ENCODE measurements around the gene ATP2A3. TPM values are rescaled to one million over a fixed set of nuclear protein-coding genes. Genes with fewer than 3 reads are reported as not detected.

Gene ATP2A3
- polyA plus RNA-seq, 4 donors: 5.8 to 83.0 (median 24.4) TPM

DNA sequence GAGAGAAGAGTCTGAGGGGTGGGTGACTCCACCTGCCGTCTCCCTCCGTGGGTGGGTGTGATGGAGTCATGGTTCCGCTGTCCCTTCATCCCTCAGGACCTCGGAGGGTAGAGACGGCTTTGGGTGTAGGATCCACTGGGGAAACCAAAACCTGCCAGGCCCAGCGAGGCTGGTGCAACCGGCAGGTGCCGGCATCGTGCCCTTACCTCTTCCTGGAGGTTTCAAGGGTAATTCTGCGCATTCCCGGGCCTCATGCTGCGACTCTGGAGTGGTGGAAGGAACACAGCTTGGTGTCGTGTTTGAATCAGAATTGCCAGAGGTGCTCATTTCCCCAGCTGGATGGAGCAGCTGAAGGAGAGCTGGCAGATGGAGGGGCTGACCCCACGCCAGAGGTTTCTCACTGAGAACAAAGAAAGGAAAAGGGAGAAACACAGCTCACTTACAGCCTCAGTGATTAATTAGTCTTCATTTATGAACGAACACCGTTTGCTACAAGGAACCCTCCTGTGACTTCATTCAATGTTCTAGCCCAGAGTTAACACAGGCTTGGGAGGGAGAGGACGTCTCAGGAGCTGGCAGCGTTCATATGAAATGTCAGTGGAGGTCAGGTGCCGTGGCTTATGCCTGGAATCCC is 16.3 kb upstream of the ATP2A3 start:
- H3K27ac ChIP-seq (ENCODE audit: low read depth in 1 of 3, low read length in 2 of 3): no peak overlapping the region
- FAIRE-seq (no peak), DNase-seq (no peak)
- H3K4me1 ChIP-seq (ENCODE audit: control insufficient read depth in 3 of 3, insufficient read depth in 2 of 3, low read depth in 1 of 3, low read length in 2 of 3): peaks cover 0 to 3% (median 0%) of the 10 kb centered on the region in 3 donors
- no peaks in the 10 kb centered on the region for H3K36me3 ChIP-seq (ENCODE audit: control insufficient read depth in 3 of 3, insufficient read depth in 2 of 3, low read depth in 1 of 3, low read length in 3 of 3)
- no peaks in the 10 kb centered on the region for H3K27me3 ChIP-seq (ENCODE audit: control insufficient read depth in 3 of 3, insufficient read depth in 3 of 3, low read length in 3 of 3)
- no peak overlapping the region for H3K4me3 ChIP-seq (ENCODE audit: low read depth in 1 of 3, low read length in 3 of 3)
- H3K9me3 ChIP-seq (ENCODE audit: control insufficient read depth in 2 of 2, insufficient read depth in 1 of 2, low read depth in 1 of 2, low read length in 1 of 2): no peaks in the 10 kb centered on the region
- WGBS, 3 donors: 78 to 89% (median 88%) methylated on average over 19 of the region's 19 CpGs

DNA sequence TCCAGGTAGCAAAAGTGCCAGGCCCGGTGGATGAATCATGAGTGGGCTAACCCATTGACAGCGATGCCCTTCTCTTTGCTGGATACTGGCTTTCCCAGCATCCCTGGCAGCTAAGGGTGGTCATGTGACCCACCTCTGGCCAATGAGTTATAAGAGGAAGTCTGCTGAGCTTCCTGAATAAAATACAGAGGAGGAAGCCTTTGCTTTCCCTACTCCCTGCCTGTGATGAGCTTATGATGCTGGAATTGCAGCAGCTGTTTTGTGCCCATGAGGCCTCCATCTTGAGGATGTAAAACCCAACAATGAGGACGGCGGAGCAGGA is 15.0 kb upstream of the ATP2A3 start:
- WGBS, 3 donors: 96 to 100% (median 97%) methylated on average over 4 of the region's 4 CpGs
- Histone ChIP-seq H3K9me3 (ENCODE audit: control insufficient read depth in 2 of 2, insufficient read depth in 1 of 2, low read depth in 1 of 2, low read length in 1 of 2) (peaks cover 0 to 8% of the 10 kb centered on the region in 2 donors), H3K4me3 (ENCODE audit: low read depth in 1 of 3, low read length in 3 of 3) (no peak overlapping the region), H3K27me3 (ENCODE audit: control insufficient read depth in 3 of 3, insufficient read depth in 3 of 3, low read length in 3 of 3) (no peaks in the 10 kb centered on the region), H3K27ac (ENCODE audit: low read depth in 1 of 3, low read length in 2 of 3) (peak overlapping the region in 1 of 3 donors; percentile 29), H3K4me1 (ENCODE audit: control insufficient read depth in 3 of 3, insufficient read depth in 2 of 3, low read depth in 1 of 3, low read length in 2 of 3) (peaks cover 0 to 3% (median 0%) of the 10 kb centered on the region in 3 donors), H3K36me3 (ENCODE audit: control insufficient read depth in 3 of 3, insufficient read depth in 2 of 3, low read depth in 1 of 3, low read length in 3 of 3) (no peaks in the 10 kb centered on the region)
- FAIRE-seq (no peak), DNase-seq (no peak)

DNA sequence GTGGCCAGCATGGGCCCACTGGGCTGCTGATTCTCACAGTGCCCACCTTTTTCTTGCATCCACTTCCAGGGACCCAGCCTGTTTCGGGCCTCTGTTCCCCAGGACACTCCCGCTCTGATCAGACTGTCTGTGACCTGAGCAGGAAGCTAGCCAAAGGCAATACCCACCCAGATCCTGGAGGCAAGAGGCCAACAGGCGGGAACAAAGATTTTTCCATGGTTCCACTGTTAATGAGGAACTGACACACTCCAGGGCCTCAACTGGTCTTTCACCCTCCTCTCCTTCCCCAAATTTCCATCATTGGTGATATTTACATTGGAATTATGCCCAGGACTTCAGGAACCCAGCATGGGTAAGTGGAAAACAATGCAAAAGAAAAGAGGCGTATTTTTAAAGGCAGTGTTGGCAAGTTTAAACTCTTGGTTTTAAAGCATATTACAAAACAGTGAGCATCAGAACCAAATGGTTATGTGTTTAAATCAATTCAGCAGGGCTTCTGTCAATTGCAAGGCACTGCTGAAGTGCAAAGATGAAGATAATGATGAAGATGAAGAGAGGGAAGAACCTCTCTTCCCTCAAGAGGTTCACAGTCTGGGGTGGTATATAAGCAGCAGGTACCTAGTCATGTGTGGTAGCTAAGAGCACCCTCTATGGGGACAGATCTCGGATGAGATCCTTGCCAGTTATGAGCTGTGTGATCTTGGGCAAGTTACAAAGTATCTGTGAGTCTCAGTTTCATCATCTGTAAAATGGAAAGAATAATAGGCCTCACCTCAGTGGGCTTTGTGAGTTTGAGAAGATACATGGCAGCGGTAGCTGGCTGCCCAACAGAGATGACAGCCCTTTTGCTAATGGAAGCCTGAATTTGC is 14.4 kb upstream of the ATP2A3 start:
- Histone ChIP-seq H3K27ac (ENCODE audit: low read depth in 1 of 3, low read length in 2 of 3) (peak overlapping the region in 1 of 3 donors; percentile 42), H3K4me1 (ENCODE audit: control insufficient read depth in 3 of 3, insufficient read depth in 2 of 3, low read depth in 1 of 3, low read length in 2 of 3) (peaks cover 0 to 3% (median 0%) of the 10 kb centered on the region in 3 donors), H3K36me3 (ENCODE audit: control insufficient read depth in 3 of 3, insufficient read depth in 2 of 3, low read depth in 1 of 3, low read length in 3 of 3) (no peaks in the 10 kb centered on the region), H3K27me3 (ENCODE audit: control insufficient read depth in 3 of 3, insufficient read depth in 3 of 3, low read length in 3 of 3) (no peaks in the 10 kb centered on the region), H3K9me3 (ENCODE audit: control insufficient read depth in 2 of 2, insufficient read depth in 1 of 2, low read depth in 1 of 2, low read length in 1 of 2) (peaks cover 0 to 8% of the 10 kb centered on the region in 2 donors), H3K4me3 (ENCODE audit: low read depth in 1 of 3, low read length in 3 of 3) (no peak overlapping the region)
- DNase-seq (peak in 1 of 2 donors; percentile 65), FAIRE-seq (no peak)
- 50 to 67% (median 55%) methylated on average over 6 of the region's 6 CpGs for WGBS, 3 donors

DNA sequence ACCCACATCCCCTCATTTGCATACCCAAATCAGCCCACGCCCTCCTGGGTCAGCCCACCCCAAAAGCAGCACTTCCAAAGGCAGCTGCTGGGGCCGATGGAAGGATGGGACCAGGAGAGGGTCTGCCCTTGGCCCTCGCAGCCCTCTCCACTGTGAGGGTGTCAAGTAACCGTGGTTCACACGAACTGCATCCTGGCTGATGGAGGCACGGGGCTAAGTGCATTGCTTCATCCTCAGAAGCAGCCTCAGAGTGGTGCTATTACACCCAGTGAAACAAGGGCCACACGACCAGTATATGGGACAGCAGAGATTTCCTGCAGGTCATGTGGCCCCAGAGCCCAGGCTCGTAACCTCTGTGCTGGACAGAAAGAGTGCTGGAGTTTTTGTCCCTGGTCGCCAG is 13.2 kb upstream of the ATP2A3 start:
- 60 to 70% (median 66%) methylated on average over 9 of the region's 9 CpGs for WGBS, 3 donors
- H3K36me3 ChIP-seq (ENCODE audit: control insufficient read depth in 3 of 3, insufficient read depth in 2 of 3, low read depth in 1 of 3, low read length in 3 of 3): no peaks in the 10 kb centered on the region
- DNase-seq (no peak), FAIRE-seq (no peak)
- peaks cover 0 to 8% of the 10 kb centered on the region in 2 donors for H3K9me3 ChIP-seq (ENCODE audit: control insufficient read depth in 2 of 2, insufficient read depth in 1 of 2, low read depth in 1 of 2, low read length in 1 of 2)
- H3K27ac ChIP-seq (ENCODE audit: low read depth in 1 of 3, low read length in 2 of 3): peak overlapping the region in 1 of 3 donors; percentile 82
- H3K4me3 ChIP-seq (ENCODE audit: low read depth in 1 of 3, low read length in 3 of 3): no peak overlapping the region
- H3K4me1 ChIP-seq (ENCODE audit: control insufficient read depth in 3 of 3, insufficient read depth in 2 of 3, low read depth in 1 of 3, low read length in 2 of 3): peaks cover 0 to 3% (median 0%) of the 10 kb centered on the region in 3 donors
- H3K27me3 ChIP-seq (ENCODE audit: control insufficient read depth in 3 of 3, insufficient read depth in 3 of 3, low read length in 3 of 3): peaks cover 0 to 5% (median 0%) of the 10 kb centered on the region in 3 donors

DNA sequence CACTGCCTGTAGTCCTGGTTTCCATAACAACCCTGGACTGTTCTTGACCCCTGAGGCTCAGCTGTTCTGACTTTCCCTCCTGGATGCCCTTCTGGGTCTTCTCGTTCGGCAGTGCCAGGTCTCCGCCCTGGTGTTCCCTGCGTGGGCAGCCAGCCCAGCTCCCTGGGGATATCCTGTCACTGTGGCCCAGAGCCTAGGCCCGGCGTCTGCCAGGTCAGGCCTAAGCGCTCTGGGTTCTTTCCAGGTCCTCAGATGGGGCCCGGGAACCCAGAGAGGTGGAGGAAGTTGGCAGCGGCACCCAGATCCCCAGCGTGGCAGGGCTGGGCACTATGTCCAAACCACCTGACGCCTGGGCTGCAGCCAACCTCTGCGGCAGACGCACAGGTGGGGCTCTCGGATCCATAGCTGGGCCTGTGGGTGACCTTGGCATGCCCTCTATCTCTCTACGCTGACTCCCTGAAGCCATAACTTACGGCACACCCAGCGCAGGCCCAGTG is 12.5 kb upstream of the ATP2A3 start:
- peak overlapping the region in 1 of 3 donors; percentile 82 for H3K27ac ChIP-seq (ENCODE audit: low read depth in 1 of 3, low read length in 2 of 3)

DNA sequence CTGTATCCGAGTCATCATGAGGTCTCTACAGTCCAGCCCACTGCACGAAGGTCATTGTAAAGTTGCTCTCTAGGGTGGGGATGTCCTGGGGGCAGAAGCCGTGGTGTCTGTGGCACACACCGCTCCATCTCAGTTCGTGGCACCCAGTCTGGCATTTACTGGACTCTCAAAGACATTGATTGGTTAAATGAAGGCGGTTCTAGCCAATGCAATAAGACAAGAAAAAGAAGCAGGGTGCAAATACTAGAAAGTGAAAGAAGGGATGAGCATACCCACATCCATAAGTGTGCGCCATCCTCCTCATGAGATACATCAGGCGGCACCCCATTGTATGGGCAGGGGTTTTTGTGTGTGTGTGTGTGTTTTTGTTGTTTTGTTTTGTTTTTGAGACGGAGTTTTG is 10.7 kb upstream of the ATP2A3 start:
- Histone ChIP-seq H3K27ac (ENCODE audit: low read depth in 1 of 3, low read length in 2 of 3) (no peak overlapping the region), H3K27me3 (ENCODE audit: control insufficient read depth in 3 of 3, insufficient read depth in 3 of 3, low read length in 3 of 3) (peaks cover 0 to 9% (median 0%) of the 10 kb centered on the region in 3 donors), H3K4me3 (ENCODE audit: low read depth in 1 of 3, low read length in 3 of 3) (no peak overlapping the region), H3K9me3 (ENCODE audit: control insufficient read depth in 2 of 2, insufficient read depth in 1 of 2, low read depth in 1 of 2, low read length in 1 of 2) (peaks cover 0 to 8% of the 10 kb centered on the region in 2 donors), H3K36me3 (ENCODE audit: control insufficient read depth in 3 of 3, insufficient read depth in 2 of 3, low read depth in 1 of 3, low read length in 3 of 3) (no peaks in the 10 kb centered on the region), H3K4me1 (ENCODE audit: control insufficient read depth in 3 of 3, insufficient read depth in 2 of 3, low read depth in 1 of 3, low read length in 2 of 3) (peaks cover 0 to 3% (median 0%) of the 10 kb centered on the region in 3 donors)
- no peak for FAIRE-seq
- DNase-seq: no peak
- 96% methylated on average over 9 of the region's 9 CpGs for WGBS, 3 donors

More for the DNA sequence above, 12.5 kb upstream of the ATP2A3 start:
- Histone ChIP-seq H3K4me3 (ENCODE audit: low read depth in 1 of 3, low read length in 3 of 3) (no peak overlapping the region), H3K4me1 (ENCODE audit: control insufficient read depth in 3 of 3, insufficient read depth in 2 of 3, low read depth in 1 of 3, low read length in 2 of 3) (peaks cover 0 to 3% (median 0%) of the 10 kb centered on the region in 3 donors), H3K9me3 (ENCODE audit: control insufficient read depth in 2 of 2, insufficient read depth in 1 of 2, low read depth in 1 of 2, low read length in 1 of 2) (peaks cover 0 to 8% of the 10 kb centered on the region in 2 donors), H3K36me3 (ENCODE audit: control insufficient read depth in 3 of 3, insufficient read depth in 2 of 3, low read depth in 1 of 3, low read length in 3 of 3) (no peaks in the 10 kb centered on the region), H3K27me3 (ENCODE audit: control insufficient read depth in 3 of 3, insufficient read depth in 3 of 3, low read length in 3 of 3) (peaks cover 0 to 9% (median 0%) of the 10 kb centered on the region in 3 donors)
- WGBS, 3 donors: 12 to 50% (median 30%) methylated on average over 16 to 17 of the region's 17 CpGs
- no peak for FAIRE-seq
- DNase-seq: peak in 1 of 2 donors; percentile 85

DNA sequence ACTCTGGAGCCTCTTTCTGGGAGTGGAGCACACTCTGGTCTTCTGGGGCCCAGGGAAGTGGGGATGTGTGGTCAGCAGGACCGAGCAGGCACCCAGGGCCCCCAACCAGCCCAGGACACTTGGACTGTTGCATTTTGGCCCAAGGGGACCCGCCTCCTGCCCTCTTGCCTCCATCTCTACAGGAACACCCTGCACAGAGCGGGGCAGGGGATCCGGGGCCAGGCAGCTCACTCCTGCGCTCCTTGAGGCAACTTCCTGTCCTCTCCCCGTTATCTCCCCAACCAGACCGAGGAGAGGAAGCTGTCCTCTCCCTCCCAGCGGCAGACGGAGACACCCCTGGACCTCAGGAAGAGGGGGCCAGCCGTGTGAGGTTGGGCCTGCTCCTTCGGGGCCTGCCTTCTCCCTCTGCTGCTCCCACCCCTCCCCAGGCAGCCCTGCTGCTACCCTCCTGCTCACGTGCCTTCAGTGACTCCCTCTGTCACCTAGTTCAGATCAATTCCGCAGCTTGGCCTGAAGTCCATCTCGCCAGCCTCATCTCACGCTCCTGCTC is 10.0 kb upstream of the ATP2A3 start:
- WGBS, 3 donors: 62 to 72% (median 69%) methylated on average over 13 to 15 of the region's 15 CpGs
- FAIRE-seq (no peak), DNase-seq (no peak)
- Histone ChIP-seq H3K4me1 (ENCODE audit: control insufficient read depth in 3 of 3, insufficient read depth in 2 of 3, low read depth in 1 of 3, low read length in 2 of 3) (peaks cover 0 to 3% (median 0%) of the 10 kb centered on the region in 3 donors), H3K9me3 (ENCODE audit: control insufficient read depth in 2 of 2, insufficient read depth in 1 of 2, low read depth in 1 of 2, low read length in 1 of 2) (peaks cover 0 to 8% of the 10 kb centered on the region in 2 donors), H3K27ac (ENCODE audit: low read depth in 1 of 3, low read length in 2 of 3) (no peak overlapping the region), H3K4me3 (ENCODE audit: low read depth in 1 of 3, low read length in 3 of 3) (no peak overlapping the region), H3K27me3 (ENCODE audit: control insufficient read depth in 3 of 3, insufficient read depth in 3 of 3, low read length in 3 of 3) (peaks cover 0 to 9% (median 0%) of the 10 kb centered on the region in 3 donors), H3K36me3 (ENCODE audit: control insufficient read depth in 3 of 3, insufficient read depth in 2 of 3, low read depth in 1 of 3, low read length in 3 of 3) (no peaks in the 10 kb centered on the region)

DNA sequence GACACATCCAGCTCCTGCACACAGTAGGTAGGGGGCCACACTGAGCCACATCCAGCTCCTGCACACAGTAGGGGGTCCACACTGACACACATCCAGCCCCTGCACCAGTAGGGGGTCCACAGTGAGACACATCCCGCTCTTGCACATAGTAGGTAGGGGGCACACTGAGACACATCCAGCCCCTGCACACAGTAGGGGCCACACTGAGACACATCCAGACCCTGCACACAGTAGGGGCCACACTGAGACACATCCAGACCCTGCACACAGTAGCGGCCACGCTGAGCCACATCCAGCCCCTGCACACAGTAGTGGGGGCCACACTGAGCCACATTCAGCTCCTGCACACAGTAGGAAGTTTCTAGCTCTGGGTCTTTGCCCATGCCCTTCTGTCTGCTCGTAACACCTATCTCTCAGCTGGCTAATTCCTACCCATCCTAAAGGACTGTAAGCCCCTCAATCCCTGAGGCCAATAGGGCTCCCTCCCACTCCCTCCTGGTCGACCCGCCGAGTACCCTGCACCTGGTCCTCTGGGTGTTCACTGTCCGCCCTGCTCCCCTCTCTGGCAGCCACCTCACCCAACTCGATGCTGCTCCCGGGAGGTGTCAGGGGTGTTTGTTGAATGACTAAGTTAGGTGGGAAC is 9.4 kb upstream of the ATP2A3 start:
- 78 to 83% (median 79%) methylated on average over 10 of the region's 10 CpGs for WGBS, 3 donors
- Histone ChIP-seq H3K27me3 (ENCODE audit: control insufficient read depth in 3 of 3, insufficient read depth in 3 of 3, low read length in 3 of 3) (peaks cover 0 to 9% (median 0%) of the 10 kb centered on the region in 3 donors), H3K27ac (ENCODE audit: low read depth in 1 of 3, low read length in 2 of 3) (no peak overlapping the region), H3K4me1 (ENCODE audit: control insufficient read depth in 3 of 3, insufficient read depth in 2 of 3, low read depth in 1 of 3, low read length in 2 of 3) (peaks cover 0 to 3% (median 0%) of the 10 kb centered on the region in 3 donors), H3K4me3 (ENCODE audit: low read depth in 1 of 3, low read length in 3 of 3) (no peak overlapping the region), H3K36me3 (ENCODE audit: control insufficient read depth in 3 of 3, insufficient read depth in 2 of 3, low read depth in 1 of 3, low read length in 3 of 3) (no peaks in the 10 kb centered on the region), H3K9me3 (ENCODE audit: control insufficient read depth in 2 of 2, insufficient read depth in 1 of 2, low read depth in 1 of 2, low read length in 1 of 2) (peaks cover 0 to 8% of the 10 kb centered on the region in 2 donors)
- no peak for DNase-seq
- no peak for FAIRE-seq
